Dedifferentiated amniotic fluid mesenchymal stem cell (primary cell): ENCODE measurements around the gene OR10G8.

ENCODE experiments used
- DNase-seq: peaks from one replicate; pipeline ENCODE4 v3.0.0-alpha.2; 2016; ENCODE audit errors: extremely low spot score

OR10G8 gene

DNA sequence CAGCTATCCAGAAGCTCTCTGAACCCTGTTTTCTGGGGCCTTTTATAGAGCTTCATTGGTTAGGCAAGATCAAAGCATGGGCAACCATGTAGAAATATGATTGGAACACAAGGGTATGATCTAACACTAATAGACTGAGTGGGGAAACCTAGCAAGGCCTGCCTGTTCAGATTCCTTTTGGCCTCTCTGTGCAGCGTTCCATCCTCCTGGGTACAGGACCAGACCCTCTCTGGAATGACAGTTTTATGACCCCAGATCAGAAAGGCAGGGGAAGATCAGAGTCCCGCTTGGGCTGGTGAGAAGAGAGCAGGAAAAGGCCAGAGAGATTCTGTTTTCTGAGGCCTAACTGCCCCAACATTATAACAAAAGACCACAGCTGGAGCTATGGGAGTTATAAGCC is 52.0 kb downstream of the OR10G8 start:
- no peak for DNase-seq

- DNase-seq = no peak
Measured at GRCh38 chr11:124079631-124080326, 53.2 kb downstream of the OR10G8 start.
